PC-9 (cell line): ENCODE data around the gene GDPD5.

Experiments used
- CTCF ChIP-seq: fragments of 200-600 bp; sonication (generic); conservative IDR thresholded peaks from 2 replicates; pipeline ENCODE4 v1.6.1; 2017; ENCODE audit warnings: mixed run types, antibody characterized with exemption, mild to moderate bottlenecking, moderate library complexity
- EZH2 ChIP-seq: fragments of 200-600 bp; sonication (generic); IDR thresholded peaks from 2 replicates; pipeline ENCODE4 v1.8.0; 2017; ENCODE audit warnings: antibody characterized with exemption, low read depth

GRCh38 chr11:75531325-75531724 is 5.6 kb upstream of the GDPD5 start:
- no peak for TF ChIP-seq CTCF
- no peak for TF ChIP-seq EZH2
